HG02610 (cell line): Measurements from ENCODE around the gene UCN2.

Experiments
- ATAC-seq: cut with Tn5 transposase; IDR thresholded peaks from one replicate; pipeline ENCODE4 v1.9.1; 2021; ENCODE audit warnings: mild to moderate bottlenecking, moderate library complexity; ENCODE audit not compliant: unreplicated experiment

UCN2 gene

GRCh38 chr3:48591886-48592518 is 28.4 kb upstream of the UCN2 start:
- no peak for ATAC-seq

- ATAC-seq, result no peak
Measured at GRCh38 chr3:48591436-48591835, 27.9 kb upstream of the UCN2 start.

- no peak for ATAC-seq
Measured at GRCh38 chr3:48588230-48588629, 24.6 kb upstream of the UCN2 start.

GRCh38 chr3:48587686-48588085 is 24.1 kb upstream of the UCN2 start:
- no peak for ATAC-seq

- no peak for ATAC-seq
Measured at GRCh38 chr3:48585411-48585810, 21.8 kb upstream of the UCN2 start.

- ATAC-seq, result no peak
Measured at GRCh38 chr3:48584836-48585235, 21.3 kb upstream of the UCN2 start.

GRCh38 chr3:48581621-48582481 is 18.3 kb upstream of the UCN2 start:
- no peak for ATAC-seq

- ATAC-seq, result no peak
Measured at GRCh38 chr3:48576647-48577046, 13.1 kb upstream of the UCN2 start.

- ATAC-seq, result no peak
Measured at GRCh38 chr3:48575366-48575765, 11.8 kb upstream of the UCN2 start.

GRCh38 chr3:48573973-48574585 is 10.5 kb upstream of the UCN2 start:
- ATAC-seq, result no peak

GRCh38 chr3:48572517-48572916 is 8.9 kb upstream of the UCN2 start:
- no peak for ATAC-seq

GRCh38 chr3:48571938-48572337 is 8.4 kb upstream of the UCN2 start:
- no peak for ATAC-seq

GRCh38 chr3:48569808-48570450 is 6.3 kb upstream of the UCN2 start:
- no peak for ATAC-seq

- ATAC-seq, result no peak
Measured at GRCh38 chr3:48569400-48569799, 5.8 kb upstream of the UCN2 start.

GRCh38 chr3:48568476-48568875 is 4.9 kb upstream of the UCN2 start:
- no peak for ATAC-seq

GRCh38 chr3:48567500-48567899 is 3.9 kb upstream of the UCN2 start:
- ATAC-seq, result no peak

- ATAC-seq, result no peak
Measured at GRCh38 chr3:48567090-48567489, 3.5 kb upstream of the UCN2 start.

- ATAC-seq, result no peak
Measured at GRCh38 chr3:48566401-48566760, 2.8 kb upstream of the UCN2 start.

- no peak for ATAC-seq
Measured at GRCh38 chr3:48565591-48566400, 2.2 kb upstream of the UCN2 start.

GRCh38 chr3:48565186-48565585 is 1.6 kb upstream of the UCN2 start:
- no peak for ATAC-seq

GRCh38 chr3:48564667-48565066 is 1.1 kb upstream of the UCN2 start:
- ATAC-seq, result no peak
